HCT116 (cell line): ENCODE measurements around the gene LY9. TPM values are rescaled to one million over a fixed set of nuclear protein-coding genes. Genes with fewer than 3 reads are reported as not detected.

Source experiments
- ATAC-seq: fragments of 200-7000 bp; cut with Tn5 transposase; 2 replicates; pipeline ENCODE4 v1.9.1; 2020; ENCODE audit warnings: mild to moderate bottlenecking, moderate library complexity
- BruUV-seq: library from RNA; stranded (reverse); fragments of 400-500 nt; replicated peaks from 2 replicates; lab custom pipeline; 2021; lab: Mats Ljungman, UMichigan
- CTCF ChIA-PET: fragments of 300-600 bp; sonication (Branson Sonifier 250); formaldehyde crosslinking; loops from one replicate; lab custom pipeline; 2021; ENCODE audit warnings: antibody characterized with exemption; lab: Charles Lee
- POLR2A ChIA-PET: fragments of 300-600, 350-600 bp; sonication (Branson Sonifier 250); formaldehyde crosslinking; loops from one replicate; lab custom pipeline; 2021; ENCODE audit warnings: antibody characterized with exemption; lab: Charles Lee
- RAD21 ChIA-PET, 2 experiments: fragments of 300-600 bp; sonication (Branson Sonifier 250); formaldehyde crosslinking; loops; one replicate each; lab custom pipeline; 2023; ENCODE audit warnings: low total read pairs in 2 of 2; ENCODE audit not compliant: uncharacterized antibody in 2 of 2, unreplicated experiment in 2 of 2, low non-redundant PET in 1 of 2; lab: Charles Lee
- DNase-seq: peaks from one replicate; pipeline ENCODE4 v3.0.0-alpha.2; 2010; ENCODE audit warnings: low read depth, low spot score
- H2AFZ ChIP-seq: fragments of 200-600 bp; shearing (Covaris generic), sonication (generic); 2 replicates; pipeline ENCODE4 v1.6.1; 2017; ENCODE audit warnings: low read depth, mixed run types, mixed read lengths, antibody characterized with exemption, low read length; ENCODE audit not compliant: poor library complexity, severe bottlenecking
- H3K27ac ChIP-seq: 2 replicates; pipeline ENCODE4 v1.5.1; 2012; ENCODE audit warnings: low read depth, low read length
- H3K27me3 ChIP-seq: fragments of 200-600 bp; sonication (generic); 2 replicates; pipeline ENCODE4 v1.6.1; 2016; ENCODE audit warnings: mixed run types, low read length, mixed read lengths; ENCODE audit not compliant: insufficient read depth
- H3K36me3 ChIP-seq, 2 experiments: fragments of 200-500 bp in 1 of 2; fragments of 200-600 bp in 1 of 2; sonication (Bioruptor generic) in 1 of 2; sonication (generic) in 1 of 2; 2 replicates each; pipeline versions ENCODE4 v1.5.1 to v1.6.1; 2014 to 2016; ENCODE audit warnings: low read length in 2 of 2, inconsistent platforms in 1 of 2, mixed read lengths in 1 of 2, mixed run types in 1 of 2; ENCODE audit not compliant: insufficient read depth in 2 of 2, control insufficient read depth in 1 of 2
- H3K4me1 ChIP-seq, 2 experiments: fragments of 200-600 bp in 1 of 2; sonication (generic) in 1 of 2; 2 replicates each; pipeline versions ENCODE4 v1.5.1 to v1.6.1; 2012 to 2017; ENCODE audit warnings: low read length in 2 of 2, inconsistent platforms in 1 of 2, mild to moderate bottlenecking in 1 of 2, mixed read lengths in 1 of 2, mixed run types in 1 of 2, moderate library complexity in 1 of 2; ENCODE audit not compliant: insufficient read depth in 2 of 2, control insufficient read depth in 1 of 2
- H3K4me2 ChIP-seq: fragments of 200-600 bp; sonication (generic); 2 replicates; pipeline ENCODE4 v1.6.1; 2017; ENCODE audit warnings: mixed run types, low read length, mixed read lengths
- H3K4me3 ChIP-seq, 2 experiments: fragments of 200-600 bp in 1 of 2; sonication (generic) in 1 of 2; replicated peaks in 1 of 2; 2 replicates each; pipeline ENCODE4 v1.5.1; 2011 to 2016; ENCODE audit warnings: low read length in 2 of 2, control low read depth in 1 of 2, low read depth in 1 of 2, mild to moderate bottlenecking in 1 of 2, mixed read lengths in 1 of 2, mixed run types in 1 of 2
- H3K79me2 ChIP-seq: fragments of 200-600 bp; sonication (generic); 2 replicates; pipeline ENCODE4 v1.6.1; 2017; ENCODE audit warnings: mild to moderate bottlenecking, mixed run types, low read length, moderate library complexity, mixed read lengths; ENCODE audit not compliant: insufficient read depth
- H3K9ac ChIP-seq: fragments of 200-600 bp; sonication (generic); 2 replicates; pipeline ENCODE4 v1.6.1; 2016; ENCODE audit warnings: low read length, mixed read lengths
- H3K9me2 ChIP-seq: fragments of 200-600 bp; sonication (generic), shearing (Covaris generic); 2 replicates; pipeline ENCODE4 v1.6.1; 2017; ENCODE audit warnings: mixed run types, mild to moderate bottlenecking, moderate library complexity; ENCODE audit not compliant: insufficient read depth
- H3K9me3 ChIP-seq, 2 experiments: fragments of 200-500 bp in 1 of 2; fragments of 200-600 bp in 1 of 2; sonication (Bioruptor generic) in 1 of 2; sonication (generic) in 1 of 2; 2 replicates each; pipeline ENCODE4 v1.6.1; 2014 to 2017; ENCODE audit warnings: low read length in 2 of 2, mixed read lengths in 2 of 2, inconsistent platforms in 1 of 2, low read depth in 1 of 2, mild to moderate bottlenecking in 1 of 2, mixed run types in 1 of 2, moderate library complexity in 1 of 2; ENCODE audit not compliant: control insufficient read depth in 1 of 2, insufficient read depth in 1 of 2
- H4K20me1 ChIP-seq: fragments of 200-600 bp; sonication (generic), shearing (Covaris generic); 2 replicates; pipeline ENCODE4 v1.6.1; 2017; ENCODE audit warnings: mixed run types, mild to moderate bottlenecking, moderate library complexity; ENCODE audit not compliant: insufficient read depth
- CBX3 ChIP-seq: IDR thresholded peaks from 2 replicates; pipeline ENCODE4 v1.6.1; 2012; ENCODE audit warnings: low read depth
- ELF1 ChIP-seq: IDR thresholded peaks from 2 replicates; pipeline ENCODE4 v1.6.1; 2012; ENCODE audit warnings: low read depth, borderline replicate concordance
- EZH2 ChIP-seq: fragments of 200-600 bp; sonication (generic); IDR thresholded peaks from 2 replicates; pipeline ENCODE4 v1.6.1; 2017; ENCODE audit warnings: antibody characterized with exemption, mixed run types
- SIN3A ChIP-seq: IDR thresholded peaks from 2 replicates; pipeline ENCODE4 v1.6.1; 2012; ENCODE audit warnings: low read depth
- SP1 ChIP-seq: IDR thresholded peaks from 2 replicates; pipeline ENCODE4 v1.6.1; 2012; ENCODE audit warnings: low read depth
- SRF ChIP-seq: IDR thresholded peaks from 2 replicates; pipeline ENCODE4 v1.6.1; 2012; ENCODE audit warnings: low read depth
- TCF7L2 ChIP-seq: IDR thresholded peaks from 2 replicates; pipeline ENCODE4 v1.7.0; 2011; ENCODE audit warnings: borderline replicate concordance, inconsistent platforms; ENCODE audit not compliant: insufficient read depth, insufficient read length; ENCODE audit errors: extremely low read depth
- YY1 ChIP-seq: IDR thresholded peaks from 2 replicates; pipeline ENCODE4 v1.6.1; 2011; ENCODE audit warnings: low read length, low read depth, moderate library complexity, mild to moderate bottlenecking; ENCODE audit not compliant: insufficient replicate concordance; ENCODE audit errors: extremely low read depth
- ZFX ChIP-seq: fragments of 450-650 bp; IDR thresholded peaks from 2 replicates; pipeline ENCODE4 v1.6.1; 2017
- intact Hi-C: fragments of 100-400 bp; cut with micrococcal nuclease; formaldehyde crosslinking; loops from 2 replicates; pipeline ENCODE4 v1.10.0; 2022
- total RNA-seq: library from RNA; stranded (reverse); gene quantifications from one replicate; pipeline ENCODE4 v1.2.1, GENCODE V29; 2021; ENCODE audit not compliant: unreplicated experiment
- TF ChIP-seq, protein P1 (sequence below): IDR thresholded peaks from 2 replicates; pipeline ENCODE4 v1.6.1; 2012
- TF ChIP-seq, protein P2 (sequence below), 3 experiments: fragments of 200-600 bp in 1 of 3; sonication (generic) in 1 of 3; IDR thresholded peaks in 2 of 3; conservative IDR thresholded peaks in 1 of 3; 2 replicates each; pipeline ENCODE4 v1.5.1; 2012 to 2017; ENCODE audit warnings: low read depth in 2 of 3, low read length in 2 of 3, antibody characterized with exemption in 1 of 3, borderline replicate concordance in 1 of 3, control low read depth in 1 of 3, mild to moderate bottlenecking in 1 of 3, mixed read lengths in 1 of 3, mixed run types in 1 of 3, moderate library complexity in 1 of 3; ENCODE audit not compliant: insufficient read depth in 1 of 3

LY9 gene
- total RNA-seq, 1 experiment from 2014 or later: 0.22 TPM

DNA sequence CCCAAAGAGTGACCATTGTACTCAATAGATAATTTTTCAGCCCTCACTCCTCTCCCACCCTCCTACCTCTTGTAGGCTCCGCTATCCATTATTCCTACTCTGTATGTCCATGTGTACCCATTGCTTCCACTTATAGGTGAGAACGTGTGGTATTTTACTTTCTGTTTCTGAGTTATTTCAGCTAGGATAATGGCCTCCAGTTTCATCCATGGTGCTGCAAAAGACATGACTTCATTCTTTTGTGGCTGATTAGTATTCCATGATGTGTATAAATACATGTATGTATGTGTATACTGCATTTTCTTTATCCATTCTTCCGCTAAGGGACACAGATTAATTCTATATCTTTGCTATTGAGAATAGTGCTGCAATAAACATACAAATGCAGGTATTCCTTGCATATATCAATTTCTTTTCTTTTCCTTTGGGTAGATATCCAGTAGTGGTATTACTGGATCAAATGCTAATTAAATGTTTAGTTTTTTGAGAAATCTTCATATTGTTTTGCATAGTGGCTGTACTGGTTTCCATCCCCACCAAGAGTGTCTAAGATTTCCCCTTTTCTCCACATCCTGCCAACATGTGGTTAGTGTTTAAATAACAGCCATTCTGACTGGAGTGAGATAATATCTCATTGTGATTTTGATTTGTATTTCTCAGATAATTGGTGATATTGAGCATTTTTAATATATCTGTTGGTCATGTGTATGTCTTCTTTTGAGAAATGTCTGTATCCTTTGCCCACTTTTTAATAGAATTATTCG is 4.9 kb downstream of the LY9 start:
- ATAC-seq (no peak), DNase-seq (no peak)
- no peak overlapping the region for H3K9ac ChIP-seq
- TF ChIP-seq SRF (no peak), YY1 (no peak), SIN3A (no peak), CBX3 (no peak), ZFX (no peak), SP1 (no peak), ELF1 (no peak), TCF7L2 (no peak), EZH2 (no peak)
- TF ChIP-seq, protein P1, sequence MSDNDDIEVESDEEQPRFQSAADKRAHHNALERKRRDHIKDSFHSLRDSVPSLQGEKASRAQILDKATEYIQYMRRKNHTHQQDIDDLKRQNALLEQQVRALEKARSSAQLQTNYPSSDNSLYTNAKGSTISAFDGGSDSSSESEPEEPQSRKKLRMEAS: no peak
- TF ChIP-seq, protein P2, sequence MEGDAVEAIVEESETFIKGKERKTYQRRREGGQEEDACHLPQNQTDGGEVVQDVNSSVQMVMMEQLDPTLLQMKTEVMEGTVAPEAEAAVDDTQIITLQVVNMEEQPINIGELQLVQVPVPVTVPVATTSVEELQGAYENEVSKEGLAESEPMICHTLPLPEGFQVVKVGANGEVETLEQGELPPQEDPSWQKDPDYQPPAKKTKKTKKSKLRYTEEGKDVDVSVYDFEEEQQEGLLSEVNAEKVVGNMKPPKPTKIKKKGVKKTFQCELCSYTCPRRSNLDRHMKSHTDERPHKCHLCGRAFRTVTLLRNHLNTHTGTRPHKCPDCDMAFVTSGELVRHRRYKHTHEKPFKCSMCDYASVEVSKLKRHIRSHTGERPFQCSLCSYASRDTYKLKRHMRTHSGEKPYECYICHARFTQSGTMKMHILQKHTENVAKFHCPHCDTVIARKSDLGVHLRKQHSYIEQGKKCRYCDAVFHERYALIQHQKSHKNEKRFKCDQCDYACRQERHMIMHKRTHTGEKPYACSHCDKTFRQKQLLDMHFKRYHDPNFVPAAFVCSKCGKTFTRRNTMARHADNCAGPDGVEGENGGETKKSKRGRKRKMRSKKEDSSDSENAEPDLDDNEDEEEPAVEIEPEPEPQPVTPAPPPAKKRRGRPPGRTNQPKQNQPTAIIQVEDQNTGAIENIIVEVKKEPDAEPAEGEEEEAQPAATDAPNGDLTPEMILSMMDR (IDR thresholded peaks at IDR 0.05 in 2 of 3, conservative IDR thresholded peaks at IDR 0.05 in 1 of 3; ENCODE audit: borderline replicate concordance in 1 of 3, insufficient read depth in 1 of 3, low read depth in 2 of 3, low read length in 2 of 3): no peak
- no TSS peak for BruUV-seq
- no peaks in the 10 kb centered on the region for H3K9me3 ChIP-seq
- no peak overlapping the region for H3K4me2 ChIP-seq
- H3K79me2 ChIP-seq: no peaks in the 10 kb centered on the region
- no peaks in the 10 kb centered on the region for H4K20me1 ChIP-seq
- intact Hi-C loops: no loop called here
- CTCF ChIA-PET: no interaction called here
- RAD21 ChIA-PET: no interaction called here
- H3K36me3 ChIP-seq: no peaks in the 10 kb centered on the region
- H3K27ac ChIP-seq: no peak overlapping the region
- no peak overlapping the region for H3K4me3 ChIP-seq
- no peaks in the 10 kb centered on the region for H3K4me1 ChIP-seq
- no peak overlapping the region for H2AFZ ChIP-seq
- no peaks in the 10 kb centered on the region for H3K27me3 ChIP-seq
- H3K9me2 ChIP-seq: no peaks in the 10 kb centered on the region
- POLR2A ChIA-PET: no interaction called here
